GM12892 (cell line): Measurements from ENCODE around the gene LYRM4.

Experiments used
- POLR2A ChIP-seq: IDR thresholded peaks from 2 replicates; pipeline ENCODE4 v1.6.1; 2011; ENCODE audit warnings: low read depth, low read length, control low read depth
- POLR2AphosphoS5 ChIP-seq: IDR thresholded peaks from 2 replicates; pipeline ENCODE4 v1.6.1; 2011; ENCODE audit warnings: low read depth, low read length, control low read depth

GRCh38 chr6:5141046-5141445, 119.7 kb downstream of the LYRM4 start:
- no peak for TF ChIP-seq POLR2A
- no peak for TF ChIP-seq POLR2AphosphoS5
